Astrocyte of the spinal cord (primary cell): ENCODE measurements around the gene HINFP.

Experiments used
- DNase-seq: peaks from one replicate; pipeline ENCODE4 v3.0.0; 2011; ENCODE audit warnings: low read depth, low spot score
- H3K4me3 ChIP-seq: 2 replicates; pipeline ENCODE4 v1.5.1; 2011; ENCODE audit warnings: low read depth, mild to moderate bottlenecking, low read length, moderate library complexity
- in situ Hi-C: cut with HindIII; loops from 2 replicates; pipeline ENCODE4 v1.10.0; 2017; ENCODE audit warnings: low sequenced_read_pairs
- TF ChIP-seq, protein P1 (sequence below): IDR thresholded peaks from 2 replicates; pipeline ENCODE4 v1.5.1; 2012; ENCODE audit warnings: low read depth, mild to moderate bottlenecking, low read length, inconsistent platforms

The HINFP gene

DNA sequence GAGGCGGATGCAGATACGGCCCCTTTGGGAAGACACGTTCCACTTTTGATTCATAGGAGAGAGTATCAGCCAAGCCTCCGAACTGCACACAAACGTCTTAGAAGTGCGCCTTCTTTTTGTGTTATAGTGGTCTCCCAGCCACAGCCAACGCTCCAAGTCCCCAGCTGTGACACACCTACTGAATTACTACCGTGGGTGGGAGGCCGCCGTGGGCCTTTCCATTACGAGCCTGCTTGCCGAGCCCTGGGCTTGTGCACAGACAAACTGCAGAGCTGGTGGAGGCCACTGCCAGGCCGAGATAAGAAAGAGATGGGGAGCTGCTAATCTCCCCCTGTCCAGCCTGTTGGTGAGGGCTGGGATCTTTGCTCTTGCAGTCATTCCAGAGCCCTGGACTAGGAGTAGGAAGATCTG, 35.9 kb upstream of the HINFP start:
- peak overlapping the region; percentile 91 for H3K4me3 ChIP-seq
- TF ChIP-seq, protein P1, sequence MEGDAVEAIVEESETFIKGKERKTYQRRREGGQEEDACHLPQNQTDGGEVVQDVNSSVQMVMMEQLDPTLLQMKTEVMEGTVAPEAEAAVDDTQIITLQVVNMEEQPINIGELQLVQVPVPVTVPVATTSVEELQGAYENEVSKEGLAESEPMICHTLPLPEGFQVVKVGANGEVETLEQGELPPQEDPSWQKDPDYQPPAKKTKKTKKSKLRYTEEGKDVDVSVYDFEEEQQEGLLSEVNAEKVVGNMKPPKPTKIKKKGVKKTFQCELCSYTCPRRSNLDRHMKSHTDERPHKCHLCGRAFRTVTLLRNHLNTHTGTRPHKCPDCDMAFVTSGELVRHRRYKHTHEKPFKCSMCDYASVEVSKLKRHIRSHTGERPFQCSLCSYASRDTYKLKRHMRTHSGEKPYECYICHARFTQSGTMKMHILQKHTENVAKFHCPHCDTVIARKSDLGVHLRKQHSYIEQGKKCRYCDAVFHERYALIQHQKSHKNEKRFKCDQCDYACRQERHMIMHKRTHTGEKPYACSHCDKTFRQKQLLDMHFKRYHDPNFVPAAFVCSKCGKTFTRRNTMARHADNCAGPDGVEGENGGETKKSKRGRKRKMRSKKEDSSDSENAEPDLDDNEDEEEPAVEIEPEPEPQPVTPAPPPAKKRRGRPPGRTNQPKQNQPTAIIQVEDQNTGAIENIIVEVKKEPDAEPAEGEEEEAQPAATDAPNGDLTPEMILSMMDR = no peak
- in situ Hi-C loops = no loop called here
- no peak for DNase-seq

DNA sequence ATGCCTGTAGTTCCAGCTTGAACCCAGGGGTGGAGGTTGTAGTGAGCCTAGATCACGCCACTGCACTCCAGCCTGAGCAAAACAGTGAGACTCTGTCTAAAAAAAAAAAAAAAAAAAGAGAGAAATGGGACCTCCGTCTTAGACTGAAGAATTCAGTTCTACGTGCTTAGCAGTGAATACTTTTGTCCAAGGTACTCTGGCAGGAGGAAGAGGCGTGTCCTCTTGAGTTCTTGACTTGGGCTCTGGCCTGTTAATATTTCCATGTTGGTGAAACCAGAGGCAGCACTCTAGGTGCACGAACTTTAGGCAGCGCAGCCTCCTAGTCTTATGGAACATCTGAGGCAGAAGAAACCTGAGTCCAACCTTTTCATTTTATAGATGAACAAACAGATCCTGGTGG, 34.3 kb upstream of the HINFP start:
- TF ChIP-seq, protein P1 = no peak
- DNase-seq = no peak
- no peak overlapping the region for H3K4me3 ChIP-seq
- in situ Hi-C loops = no loop called here

DNA sequence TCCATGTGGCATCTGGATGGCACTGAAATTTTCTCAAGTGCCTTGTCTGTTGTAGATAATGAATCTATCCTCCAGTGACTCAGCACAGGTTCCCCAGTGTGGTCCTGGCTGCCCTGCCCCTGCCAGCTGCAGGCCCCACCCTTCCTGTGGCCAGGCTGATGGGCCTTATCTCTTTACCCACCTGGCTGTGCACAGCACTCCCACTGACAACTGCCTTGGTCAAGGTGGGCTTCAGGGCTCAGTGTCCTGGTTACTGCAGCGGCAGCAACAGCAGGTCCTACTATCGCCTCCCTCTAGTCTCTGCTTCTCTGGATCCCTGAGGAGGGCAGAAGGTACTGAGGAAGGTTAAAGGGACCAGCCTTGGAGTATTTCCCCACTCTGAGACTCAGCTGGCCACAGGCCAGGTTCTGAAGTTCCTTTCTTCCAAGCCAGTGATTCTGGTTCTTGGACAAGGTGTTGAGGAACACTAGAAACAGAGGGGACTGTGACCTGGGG, 33.6 kb upstream of the HINFP start:
- TF ChIP-seq, protein P1 = no peak
- in situ Hi-C loops = no loop called here
- no peak overlapping the region for H3K4me3 ChIP-seq

DNA sequence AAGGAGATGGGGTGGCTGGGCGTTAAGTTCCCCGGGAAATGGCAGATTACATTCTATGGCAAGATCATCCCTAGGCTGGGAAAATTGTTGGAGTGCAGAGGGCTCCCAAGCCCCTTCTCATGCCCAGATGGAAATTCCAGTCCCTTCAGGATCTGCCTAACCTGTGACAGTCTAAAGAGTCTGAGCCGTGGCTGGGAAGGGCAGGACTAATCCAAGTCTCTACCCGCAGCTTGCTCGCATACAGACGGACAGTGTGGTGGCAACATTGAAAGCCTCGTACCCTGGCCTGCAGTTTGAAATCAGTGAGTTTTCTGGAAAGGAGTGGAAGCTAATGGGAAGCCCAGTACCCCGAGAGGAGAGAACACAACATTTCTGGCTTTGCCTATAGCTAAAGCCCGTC, 33.0 kb upstream of the HINFP start:
- H3K4me3 ChIP-seq = no peak overlapping the region
- no peak for DNase-seq
- TF ChIP-seq, protein P1 = no peak
- in situ Hi-C loops = no loop called here

More for the DNA sequence above, 33.6 kb upstream of the HINFP start:
- no peak for DNase-seq

DNA sequence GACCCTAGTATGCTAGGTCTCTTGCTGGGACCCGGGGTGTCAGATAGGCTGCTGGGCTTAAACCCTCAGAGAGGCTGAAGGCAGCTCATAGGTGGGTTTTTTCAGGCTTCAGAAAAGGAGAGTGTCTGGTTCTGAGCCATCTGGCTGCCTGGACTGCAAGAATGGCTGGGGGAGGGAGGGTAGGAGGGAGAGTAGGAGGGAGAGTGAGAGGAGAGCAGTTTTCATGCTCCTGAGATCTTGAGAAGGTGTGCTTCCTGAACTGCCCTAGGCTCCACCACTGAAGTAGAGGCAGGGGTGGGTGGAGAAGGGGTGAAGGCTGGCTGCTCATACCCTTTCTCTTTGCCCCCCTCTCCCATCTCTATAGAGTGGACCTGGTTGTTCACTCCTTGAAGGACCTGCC, 32.1 kb upstream of the HINFP start:
- in situ Hi-C loops = no loop called here
- TF ChIP-seq, protein P1 = no peak
- DNase-seq = no peak
- no peak overlapping the region for H3K4me3 ChIP-seq

DNA sequence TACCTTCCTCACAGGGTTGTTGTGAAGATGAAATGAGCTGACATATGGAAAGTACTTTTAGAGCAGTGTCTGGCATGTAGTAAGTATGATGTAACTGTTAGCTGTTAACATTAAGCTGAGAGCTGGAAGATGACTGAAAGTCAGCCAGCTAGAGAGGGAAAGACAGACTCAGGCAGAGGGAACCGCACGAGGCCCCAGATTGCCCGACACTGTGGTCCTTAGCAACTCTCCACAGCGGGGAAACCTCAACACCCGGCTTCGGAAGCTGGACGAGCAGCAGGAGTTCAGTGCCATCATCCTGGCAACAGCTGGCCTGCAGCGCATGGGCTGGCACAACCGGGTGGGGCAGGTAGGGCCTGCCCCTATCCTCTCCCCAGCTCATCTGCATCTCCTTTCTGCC, 30.2 kb upstream of the HINFP start:
- H3K4me3 ChIP-seq = no peak overlapping the region
- in situ Hi-C loops = no loop called here
- DNase-seq = no peak
- TF ChIP-seq, protein P1 = no peak
